HG02938 (cell line): ENCODE measurements around the gene PSPC1.
"Not testable (repeated sequence)": the region's sequence is repeated elsewhere in the genome, so short reads cannot be mapped to it uniquely, and the experiment has no call there.

Experiments
- ATAC-seq: cut with Tn5 transposase; IDR thresholded peaks from one replicate; pipeline ENCODE4 v1.9.1; 2021; ENCODE audit warnings: mild to moderate bottlenecking, moderate library complexity; ENCODE audit not compliant: unreplicated experiment

The PSPC1 gene

GRCh38 chr13:19764237-19764636 lies 18.5 kb downstream of the PSPC1 start:
- no peak for ATAC-seq

- no peak for ATAC-seq
Measured at GRCh38 chr13:19763618-19764017, 19.1 kb downstream of the PSPC1 start.

- ATAC-seq = no peak
Measured at GRCh38 chr13:19759669-19760068, 23.1 kb downstream of the PSPC1 start.

GRCh38 chr13:19742643-19743042 lies 40.1 kb downstream of the PSPC1 start:
- no peak for ATAC-seq

GRCh38 chr13:19737844-19738557 lies 44.7 kb downstream of the PSPC1 start:
- ATAC-seq = no peak

GRCh38 chr13:19726611-19727010 lies 56.1 kb downstream of the PSPC1 start:
- no peak for ATAC-seq

GRCh38 chr13:19725320-19725719 lies 57.4 kb downstream of the PSPC1 start:
- ATAC-seq = no peak

GRCh38 chr13:19720039-19720438 lies 62.7 kb downstream of the PSPC1 start:
- ATAC-seq = no peak

- no peak for ATAC-seq
Measured at GRCh38 chr13:19713186-19713965, 69.4 kb downstream of the PSPC1 start.

- ATAC-seq = not testable (repeated sequence)
Measured at GRCh38 chr13:19709782-19710181, 73.0 kb downstream of the PSPC1 start.

GRCh38 chr13:19709039-19709438 lies 73.7 kb downstream of the PSPC1 start:
- ATAC-seq = not testable (repeated sequence)

GRCh38 chr13:19704256-19704655 lies 78.5 kb downstream of the PSPC1 start:
- ATAC-seq = not testable (repeated sequence)

- ATAC-seq = not testable (repeated sequence)
Measured at GRCh38 chr13:19701619-19702018, 81.1 kb downstream of the PSPC1 start.

GRCh38 chr13:19700963-19701362 lies 81.8 kb downstream of the PSPC1 start:
- not testable (repeated sequence) for ATAC-seq

- no peak for ATAC-seq
Measured at GRCh38 chr13:19695829-19696228, 86.9 kb downstream of the PSPC1 start.

GRCh38 chr13:19695428-19695827 lies 87.3 kb downstream of the PSPC1 start:
- ATAC-seq = no peak

GRCh38 chr13:19691447-19691846 lies 91.3 kb downstream of the PSPC1 start:
- ATAC-seq = not testable (repeated sequence)

- no peak for ATAC-seq
Measured at GRCh38 chr13:19685437-19685836, 97.3 kb downstream of the PSPC1 start.

GRCh38 chr13:19685034-19685433 lies 97.7 kb downstream of the PSPC1 start:
- ATAC-seq = no peak

GRCh38 chr13:19681517-19681916 lies 101.2 kb downstream of the PSPC1 start:
- ATAC-seq = no peak

- no peak for ATAC-seq
Measured at GRCh38 chr13:19680751-19681150, 102.0 kb downstream of the PSPC1 start.

GRCh38 chr13:19676168-19676567 lies 106.6 kb downstream of the PSPC1 start:
- no peak for ATAC-seq
